PC-9 (cell line): Measurements from ENCODE around the gene THSD7B. TPM values are rescaled to one million over a fixed set of nuclear protein-coding genes. Genes with fewer than 3 reads are reported as not detected.

Experiments
- BruUV-seq: library from RNA; stranded (reverse); fragments of 400-500 nt; replicated peaks from 2 replicates; lab custom pipeline; 2021; lab: Mats Ljungman, UMichigan
- CTCF ChIA-PET: fragments of 300-600 bp; sonication (Branson Sonifier 250); formaldehyde crosslinking; loops from one replicate; lab custom pipeline; 2022; ENCODE audit warnings: antibody characterized with exemption; lab: Charles Lee
- POLR2A ChIA-PET: fragments of 300-600 bp; sonication (Branson Sonifier 250); formaldehyde crosslinking; loops from one replicate; lab custom pipeline; 2022; ENCODE audit warnings: antibody characterized with exemption; ENCODE audit not compliant: unreplicated experiment; lab: Charles Lee
- DNase-seq, 2 experiments: peaks; one replicate each; pipeline versions ENCODE4 v3.0.0 to v3.0.0-alpha.2; 2015 to 2022; ENCODE audit warnings: mixed read lengths in 1 of 2
- H2AFZ ChIP-seq: fragments of 200-600 bp; sonication (generic); 2 replicates; pipeline ENCODE4 v1.8.1; 2017; ENCODE audit warnings: antibody characterized with exemption
- H3F3A ChIP-seq: fragments of 200-600 bp; sonication (generic); 2 replicates; pipeline ENCODE4 v1.8.1; 2017; ENCODE audit warnings: antibody characterized with exemption, mild to moderate bottlenecking, low read depth; ENCODE audit not compliant: insufficient read depth
- H3K27ac ChIP-seq: fragments of 200-600 bp; sonication (generic); 2 replicates; pipeline ENCODE4 v1.6.1; 2016; ENCODE audit warnings: mixed run types
- H3K27me3 ChIP-seq: fragments of 200-600 bp; sonication (generic); 2 replicates; pipeline ENCODE4 v1.6.1; 2016; ENCODE audit warnings: low read depth, mixed run types; ENCODE audit not compliant: insufficient read depth
- H3K36me3 ChIP-seq: fragments of 200-600 bp; sonication (generic); 2 replicates; pipeline ENCODE4 v1.6.1; 2016; ENCODE audit warnings: low read depth, mixed run types
- H3K4me1 ChIP-seq: fragments of 200-600 bp; sonication (generic); replicated peaks from 2 replicates; pipeline ENCODE4 v1.6.1; 2016; ENCODE audit warnings: mixed run types; ENCODE audit not compliant: insufficient read depth
- H3K4me2 ChIP-seq: fragments of 200-600 bp; sonication (generic); 2 replicates; pipeline ENCODE4 v1.6.1; 2017; ENCODE audit warnings: mixed run types
- H3K4me3 ChIP-seq: fragments of 200-600 bp; sonication (generic); 2 replicates; pipeline ENCODE4 v1.6.1; 2016; ENCODE audit warnings: mixed run types
- H3K79me2 ChIP-seq: fragments of 200-600 bp; sonication (generic); 2 replicates; pipeline ENCODE4 v1.6.1; 2017; ENCODE audit warnings: low read depth, mixed run types
- H3K9me2 ChIP-seq: fragments of 200-600 bp; sonication (generic); 2 replicates; pipeline ENCODE4 v1.8.1; 2017; ENCODE audit warnings: mild to moderate bottlenecking; ENCODE audit not compliant: insufficient read depth
- H3K9me3 ChIP-seq: fragments of 200-600 bp; sonication (generic); 2 replicates; pipeline ENCODE4 v1.8.1; 2016; ENCODE audit warnings: low read depth; ENCODE audit not compliant: insufficient read depth
- H4K20me1 ChIP-seq: fragments of 200-600 bp; sonication (generic); 2 replicates; pipeline ENCODE4 v1.8.1; 2017; ENCODE audit not compliant: insufficient read depth
- EZH2 ChIP-seq: fragments of 200-600 bp; sonication (generic); IDR thresholded peaks from 2 replicates; pipeline ENCODE4 v1.8.0; 2017; ENCODE audit warnings: antibody characterized with exemption, low read depth
- intact Hi-C: fragments of 100-400 bp; cut with micrococcal nuclease; formaldehyde crosslinking; loops from one replicate; pipeline ENCODE4 v1.10.0; 2022; ENCODE audit not compliant: unreplicated experiment
- total RNA-seq: library from RNA; stranded (reverse); gene quantifications from 2 replicates; pipeline ENCODE4 v1.2.3, GENCODE V29; 2021
- TF ChIP-seq, protein P1 (sequence below): fragments of 200-600 bp; sonication (generic); conservative IDR thresholded peaks from 2 replicates; pipeline ENCODE4 v1.6.1; 2017; ENCODE audit warnings: mixed run types, antibody characterized with exemption, mild to moderate bottlenecking, moderate library complexity

The THSD7B gene
- total RNA-seq, 1 experiment from 2014 or later = not detected

DNA sequence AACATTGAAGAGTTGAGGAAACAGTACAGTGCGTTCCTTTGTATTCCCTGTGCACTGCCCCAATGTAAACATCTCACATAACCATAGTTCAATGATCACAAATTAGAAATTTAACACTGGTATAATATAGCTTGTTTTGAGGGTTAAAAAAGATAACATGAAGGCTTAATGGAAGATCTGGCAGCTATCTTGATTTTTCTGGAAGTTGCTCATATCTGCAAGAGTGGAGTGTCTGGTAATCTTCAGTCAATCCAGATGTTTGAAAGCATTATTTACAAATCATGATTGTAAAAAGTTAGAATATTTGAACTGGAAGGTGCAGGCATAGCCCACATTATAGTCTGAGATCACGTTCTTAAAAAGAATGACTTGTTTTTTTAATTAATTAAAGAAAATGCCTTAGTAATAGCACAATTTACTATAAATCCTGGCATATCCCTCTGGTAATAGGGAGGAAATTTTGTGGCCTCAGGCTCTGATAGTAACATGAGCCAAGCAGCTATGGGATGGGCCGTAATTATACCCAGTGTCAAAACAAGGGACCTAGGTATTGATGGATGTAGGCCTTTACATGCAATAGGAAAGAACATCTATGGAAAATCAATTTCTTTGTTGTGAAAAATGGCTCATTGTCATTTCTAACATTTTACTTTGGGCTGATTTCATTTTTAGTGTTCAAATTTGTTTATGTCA, 418.0 kb downstream of the THSD7B start:
- no peaks in the 10 kb centered on the region for H3K36me3 ChIP-seq
- H4K20me1 ChIP-seq = no peaks in the 10 kb centered on the region
- no peak overlapping the region for H2AFZ ChIP-seq
- no peak overlapping the region for H3K4me3 ChIP-seq
- intact Hi-C loops = no loop called here
- POLR2A ChIA-PET = no interaction called here
- TF ChIP-seq EZH2 = no peak
- TF ChIP-seq, protein P1, sequence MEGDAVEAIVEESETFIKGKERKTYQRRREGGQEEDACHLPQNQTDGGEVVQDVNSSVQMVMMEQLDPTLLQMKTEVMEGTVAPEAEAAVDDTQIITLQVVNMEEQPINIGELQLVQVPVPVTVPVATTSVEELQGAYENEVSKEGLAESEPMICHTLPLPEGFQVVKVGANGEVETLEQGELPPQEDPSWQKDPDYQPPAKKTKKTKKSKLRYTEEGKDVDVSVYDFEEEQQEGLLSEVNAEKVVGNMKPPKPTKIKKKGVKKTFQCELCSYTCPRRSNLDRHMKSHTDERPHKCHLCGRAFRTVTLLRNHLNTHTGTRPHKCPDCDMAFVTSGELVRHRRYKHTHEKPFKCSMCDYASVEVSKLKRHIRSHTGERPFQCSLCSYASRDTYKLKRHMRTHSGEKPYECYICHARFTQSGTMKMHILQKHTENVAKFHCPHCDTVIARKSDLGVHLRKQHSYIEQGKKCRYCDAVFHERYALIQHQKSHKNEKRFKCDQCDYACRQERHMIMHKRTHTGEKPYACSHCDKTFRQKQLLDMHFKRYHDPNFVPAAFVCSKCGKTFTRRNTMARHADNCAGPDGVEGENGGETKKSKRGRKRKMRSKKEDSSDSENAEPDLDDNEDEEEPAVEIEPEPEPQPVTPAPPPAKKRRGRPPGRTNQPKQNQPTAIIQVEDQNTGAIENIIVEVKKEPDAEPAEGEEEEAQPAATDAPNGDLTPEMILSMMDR = no peak
- no peaks in the 10 kb centered on the region for H3F3A ChIP-seq
- CTCF ChIA-PET = no interaction called here
- BruUV-seq = no TSS peak
- DNase-seq = no peak
- H3K27me3 ChIP-seq = no peaks in the 10 kb centered on the region
- no peaks in the 10 kb centered on the region for H3K79me2 ChIP-seq
- no peaks in the 10 kb centered on the region for H3K9me2 ChIP-seq
- H3K4me2 ChIP-seq = no peak overlapping the region
- no peaks in the 10 kb centered on the region for H3K9me3 ChIP-seq
- H3K4me1 ChIP-seq = peaks cover 9% of the 10 kb centered on the region
- H3K27ac ChIP-seq = no peak overlapping the region

DNA sequence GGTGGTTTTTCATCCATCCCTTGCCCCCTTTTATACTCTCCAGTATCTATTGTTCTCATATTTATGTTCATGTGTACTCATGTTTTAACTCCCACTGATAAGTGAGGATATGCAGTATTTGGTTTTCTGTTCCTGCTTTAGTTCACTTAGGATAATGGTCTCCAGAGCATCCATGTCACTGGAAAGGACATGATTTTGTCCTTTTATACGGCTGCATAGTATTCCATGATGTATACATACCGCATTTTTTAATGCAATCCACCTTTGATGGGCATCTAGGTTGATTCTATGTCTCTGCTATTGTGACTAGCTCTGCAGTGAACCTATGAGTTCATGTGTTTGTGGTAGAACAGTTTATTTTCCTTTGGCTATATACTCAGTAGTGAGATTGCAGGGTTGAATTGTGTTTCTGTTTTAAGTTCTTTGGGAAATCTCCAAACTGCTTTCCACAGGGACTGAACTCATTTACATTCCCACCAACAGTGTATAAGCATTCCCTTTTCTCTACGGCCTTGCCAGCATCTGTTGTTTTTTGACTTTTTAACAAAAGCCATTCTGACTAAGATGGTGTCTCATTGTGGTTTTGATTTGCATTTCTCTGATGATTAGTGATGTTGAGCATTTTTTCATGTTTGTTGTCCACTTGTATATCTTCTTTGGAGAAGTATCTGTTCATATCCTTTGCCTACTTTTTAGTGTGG, 420.2 kb downstream of the THSD7B start:
- H2AFZ ChIP-seq = no peak overlapping the region
- no peaks in the 10 kb centered on the region for H4K20me1 ChIP-seq
- H3K27me3 ChIP-seq = no peaks in the 10 kb centered on the region
- no TSS peak for BruUV-seq
- no peak for TF ChIP-seq EZH2
- TF ChIP-seq, protein P1 = no peak
- intact Hi-C loops = no loop called here
- H3K27ac ChIP-seq = no peak overlapping the region
- H3K4me2 ChIP-seq = no peak overlapping the region
- H3K9me2 ChIP-seq = no peaks in the 10 kb centered on the region
- DNase-seq = no peak
- CTCF ChIA-PET = no interaction called here
- POLR2A ChIA-PET = no interaction called here
- no peaks in the 10 kb centered on the region for H3K79me2 ChIP-seq
- H3K36me3 ChIP-seq = no peaks in the 10 kb centered on the region
- H3F3A ChIP-seq = no peaks in the 10 kb centered on the region
- H3K9me3 ChIP-seq = no peaks in the 10 kb centered on the region
- no peaks in the 10 kb centered on the region for H3K4me1 ChIP-seq
- H3K4me3 ChIP-seq = no peak overlapping the region

DNA sequence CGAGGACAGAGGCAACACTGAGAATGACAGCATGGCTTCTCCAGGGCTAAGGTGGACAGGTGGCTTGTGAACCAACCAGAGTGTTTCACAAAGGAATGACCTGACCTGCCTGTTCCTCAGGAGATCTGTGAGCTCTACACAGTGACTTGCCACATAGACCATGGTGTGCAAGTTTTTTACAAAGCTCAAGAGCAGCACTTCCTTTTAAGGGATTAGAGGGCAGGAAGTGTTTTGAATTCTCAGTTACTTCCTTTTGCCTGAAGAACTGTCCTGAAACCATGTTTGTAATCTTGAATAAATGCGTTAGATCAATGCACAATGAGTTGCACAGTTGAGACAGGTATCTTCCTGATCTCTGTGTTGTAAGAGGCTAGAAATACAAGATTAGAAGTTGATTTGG, 421.9 kb downstream of the THSD7B start:
- TF ChIP-seq, protein P1 = no peak
- TF ChIP-seq EZH2 = no peak
- no peak for DNase-seq
- Histone ChIP-seq H3K9me3 (no peaks in the 10 kb centered on the region), H3K4me3 (no peak overlapping the region), H2AFZ (no peak overlapping the region), H3K4me2 (no peak overlapping the region), H3K9me2 (no peaks in the 10 kb centered on the region), H3K27ac (no peak overlapping the region), H3F3A (no peaks in the 10 kb centered on the region), H3K4me1 (no peaks in the 10 kb centered on the region), H3K79me2 (no peaks in the 10 kb centered on the region), H4K20me1 (no peaks in the 10 kb centered on the region), H3K36me3 (no peaks in the 10 kb centered on the region), H3K27me3 (no peaks in the 10 kb centered on the region)
- intact Hi-C loops = no loop called here
- POLR2A ChIA-PET = no interaction called here
- no TSS peak for BruUV-seq
- CTCF ChIA-PET = no interaction called here
